Stimulated activated CD4-positive, alpha-beta T cell treated with anti-CD3 and anti-CD28 coated beads, Interleukin-1b, Interleukin-23, amount 100 ng/mL, for 1 hour (primary cell): ENCODE data around the gene NELFE.
"Not testable (repeated sequence)": the region's sequence is repeated elsewhere in the genome, so short reads cannot be mapped to it uniquely, and the experiment has no call there.

Experiments used
- DNase-seq, 2 donors: peaks; one replicate each; pipeline ENCODE4 v3.0.0-alpha.2; 2020; ENCODE audit warnings: low read depth in 2 of 2

The NELFE gene

GRCh38 chr6:31919624-31920303 is 39.0 kb downstream of the NELFE start:
- DNase-seq: no peak

DNA sequence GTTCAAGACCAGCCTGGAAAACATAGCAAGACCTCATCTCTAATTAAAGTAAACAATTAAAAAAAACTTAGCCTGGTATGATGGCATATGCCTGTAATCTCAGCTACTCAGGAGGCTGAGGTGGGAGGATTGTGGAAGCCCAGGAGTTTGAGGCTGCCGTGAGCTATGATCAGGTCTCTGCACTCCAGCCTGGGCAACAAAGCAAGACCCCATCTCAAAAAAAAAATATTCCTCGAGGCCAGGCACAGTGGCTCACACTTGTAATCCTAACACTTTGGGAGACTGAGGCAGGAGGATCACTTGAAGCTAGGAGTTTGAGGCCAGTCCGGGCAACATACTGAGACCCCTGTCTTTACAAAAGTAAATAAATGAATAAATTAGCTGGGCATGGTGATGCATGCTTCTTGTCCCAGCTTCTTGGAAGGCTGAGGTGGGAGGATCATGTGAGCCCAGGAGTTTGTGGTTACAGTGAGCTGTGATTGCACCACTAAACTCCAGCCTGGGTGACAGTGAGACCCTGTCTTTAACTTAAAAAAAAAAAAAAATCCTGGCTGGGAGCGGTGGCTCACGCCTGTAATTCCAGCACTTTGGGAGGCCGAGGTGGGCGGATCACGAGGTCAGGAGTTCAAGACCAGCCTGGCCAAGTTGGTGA is 40.6 kb downstream of the NELFE start:
- DNase-seq: no peak

GRCh38 chr6:31915756-31916155 is 43.0 kb downstream of the NELFE start:
- no peak for DNase-seq

DNA sequence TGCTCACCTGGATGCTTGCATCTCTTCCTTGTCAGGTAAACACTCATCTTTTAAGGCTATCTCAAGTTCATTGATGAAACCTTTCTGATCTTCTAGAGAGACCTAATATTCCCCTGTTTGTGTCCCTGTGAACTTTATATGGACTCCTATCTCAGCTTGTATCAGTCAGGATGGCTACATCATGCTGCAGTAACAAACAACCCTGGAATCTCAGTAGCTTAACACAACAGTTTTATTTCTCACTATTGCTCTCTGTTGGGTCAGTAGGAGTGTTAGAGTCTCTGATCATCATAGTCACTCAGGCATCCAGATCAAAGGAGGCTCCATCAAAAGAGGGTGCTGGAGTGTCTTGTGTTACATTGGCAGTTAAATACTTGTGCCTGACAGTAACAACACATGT is 43.4 kb downstream of the NELFE start:
- no peak for DNase-seq

DNA sequence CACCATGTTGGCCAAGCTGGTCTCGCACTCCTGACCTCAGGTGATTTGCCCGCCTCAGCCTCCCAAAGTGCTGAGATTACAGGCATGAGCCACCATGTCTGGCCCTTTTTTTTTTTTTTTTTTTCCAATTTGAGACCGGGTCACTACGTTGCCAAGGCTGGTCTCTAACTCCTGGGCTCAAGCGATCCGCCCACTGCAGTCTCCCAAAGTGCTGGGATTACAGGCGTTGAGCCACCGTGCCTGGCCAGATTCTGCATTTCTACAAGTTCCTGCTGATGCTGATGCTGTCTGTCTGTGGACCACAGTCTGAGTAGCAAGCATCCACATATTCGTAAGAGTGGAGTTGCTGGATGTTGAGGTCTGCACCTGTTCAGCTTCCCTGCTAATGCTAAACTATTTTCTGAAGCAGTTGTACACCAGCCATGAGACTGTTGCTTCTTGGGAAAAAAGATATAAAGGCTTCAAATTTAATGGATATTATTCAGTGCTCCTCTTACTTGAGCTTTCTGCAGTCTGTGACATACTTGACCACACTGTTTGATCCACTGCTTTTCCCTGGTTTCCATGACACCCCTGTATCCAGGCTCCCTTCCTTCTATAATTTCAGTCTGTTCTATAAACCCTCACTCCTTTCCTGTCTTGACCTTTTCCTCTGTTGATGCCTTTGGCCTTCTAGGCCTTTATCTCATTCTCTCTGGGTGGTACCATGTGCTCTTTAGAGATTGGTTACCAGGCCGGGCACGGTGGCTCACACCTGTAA is 46.8 kb downstream of the NELFE start:
- DNase-seq: no peak

DNA sequence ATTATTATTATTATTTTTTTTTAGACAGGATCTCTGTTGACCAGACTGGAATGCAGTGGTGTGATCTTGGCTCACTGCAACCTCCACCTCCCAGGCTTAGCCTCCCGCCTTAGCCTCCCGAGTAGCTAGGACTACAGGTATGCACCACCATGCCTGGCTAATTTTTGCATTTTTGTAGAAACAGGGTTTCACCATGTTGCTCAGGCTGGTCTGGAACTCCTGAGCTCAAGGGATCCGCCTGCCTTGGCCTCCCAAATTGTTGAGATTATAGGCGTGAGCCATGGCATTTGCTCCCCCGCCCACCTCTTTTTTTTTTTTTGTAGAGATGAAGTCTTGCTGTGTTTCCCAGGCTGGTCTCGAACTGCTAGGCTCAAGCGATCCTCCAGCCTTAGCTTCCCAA is 49.5 kb downstream of the NELFE start:
- DNase-seq: not testable (repeated sequence)

- no peak for DNase-seq
Measured at GRCh38 chr6:31908791-31909190, 50.0 kb downstream of the NELFE start.

DNA sequence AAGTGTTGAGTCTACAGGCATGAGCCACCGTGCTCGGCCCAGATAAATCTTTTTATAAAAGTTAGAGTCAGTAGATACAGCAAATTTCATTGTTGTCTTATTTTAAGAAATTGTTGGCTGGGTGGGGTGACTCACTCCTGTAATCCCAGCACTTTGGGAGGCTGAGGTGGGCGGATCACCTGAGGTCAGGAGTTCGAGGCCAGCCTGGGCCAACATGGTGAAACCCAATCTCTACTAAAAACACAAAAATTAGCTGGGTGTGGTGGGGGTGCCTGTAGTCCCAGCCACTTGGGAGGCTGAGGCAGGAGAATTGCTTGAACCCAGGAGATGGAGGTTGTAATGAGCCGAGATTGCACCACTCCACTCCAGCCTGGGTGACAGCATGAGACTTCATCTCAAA is 50.5 kb downstream of the NELFE start:
- not testable (repeated sequence) for DNase-seq

DNA sequence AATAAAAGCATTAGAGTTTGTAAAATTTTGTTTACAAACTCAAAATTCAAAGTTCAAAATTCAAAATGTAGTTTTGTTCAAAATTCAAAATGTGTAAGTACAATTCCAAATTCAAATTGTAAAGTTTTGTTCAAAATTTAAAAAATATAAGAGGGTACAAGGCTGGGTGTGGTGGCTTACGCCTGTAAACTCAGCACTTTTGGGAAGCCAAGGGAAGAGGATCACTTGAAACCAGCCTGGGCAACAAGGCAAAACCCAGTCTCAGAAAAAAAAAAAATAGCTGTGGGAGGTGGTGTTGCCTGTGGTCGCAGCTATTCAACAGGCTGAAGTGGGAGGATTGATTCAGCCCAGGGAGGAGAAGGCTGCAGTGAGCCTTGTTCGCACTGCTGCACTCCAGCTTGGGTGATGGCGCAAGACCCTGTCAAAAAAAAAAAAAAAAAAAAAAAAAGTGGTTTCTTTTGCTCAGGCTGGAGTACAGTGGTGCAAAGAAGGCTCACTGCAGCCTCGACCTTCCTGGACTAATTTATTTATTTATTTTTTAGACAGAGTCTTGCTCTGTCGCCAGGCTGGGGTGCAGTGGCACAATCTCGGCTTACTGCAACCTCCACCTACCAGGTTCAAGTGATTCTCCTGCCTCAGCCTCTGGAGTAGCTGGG is 51.5 kb downstream of the NELFE start:
- no peak for DNase-seq

GRCh38 chr6:31906727-31907126 is 52.0 kb downstream of the NELFE start:
- not testable (repeated sequence) for DNase-seq

DNA sequence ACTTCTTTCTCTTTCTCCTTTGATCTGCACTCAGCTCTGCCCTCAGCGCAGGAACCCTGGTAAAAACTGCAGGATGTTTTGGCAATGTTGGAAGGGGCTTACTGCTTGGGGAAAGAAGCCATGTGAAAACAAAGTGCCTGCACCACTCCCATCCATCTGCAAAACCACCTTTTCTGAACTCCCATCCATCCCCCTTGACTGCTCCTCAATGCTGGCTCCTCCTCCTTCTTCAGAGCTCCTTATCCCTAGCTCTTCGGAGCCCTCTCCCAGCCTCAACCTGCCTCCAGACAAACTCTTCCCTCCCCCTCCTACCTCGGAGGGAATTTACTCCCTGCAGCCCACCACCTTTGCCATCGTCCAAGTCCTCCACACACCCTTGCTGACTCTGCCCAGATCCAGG is 52.6 kb downstream of the NELFE start:
- DNase-seq: no peak

DNA sequence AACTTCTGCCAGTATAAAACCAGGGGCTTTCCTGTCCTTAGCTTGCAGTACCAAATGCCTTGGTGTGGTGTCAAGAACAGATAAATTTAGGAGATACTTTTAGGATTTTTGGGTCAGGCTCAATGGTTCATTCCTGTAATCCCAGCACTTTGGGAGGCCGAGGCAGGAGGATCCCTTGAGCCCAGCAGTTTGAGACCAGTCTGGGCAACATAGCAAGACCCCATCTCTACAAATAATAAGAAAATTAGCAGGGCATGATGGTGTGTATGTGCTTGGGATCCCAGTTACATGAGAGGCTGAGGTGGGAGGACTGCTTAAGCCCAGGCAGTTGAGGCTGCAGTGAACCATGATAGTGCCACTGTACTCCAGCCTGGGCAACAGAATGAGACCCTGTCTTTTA is 53.7 kb downstream of the NELFE start:
- no peak for DNase-seq

DNA sequence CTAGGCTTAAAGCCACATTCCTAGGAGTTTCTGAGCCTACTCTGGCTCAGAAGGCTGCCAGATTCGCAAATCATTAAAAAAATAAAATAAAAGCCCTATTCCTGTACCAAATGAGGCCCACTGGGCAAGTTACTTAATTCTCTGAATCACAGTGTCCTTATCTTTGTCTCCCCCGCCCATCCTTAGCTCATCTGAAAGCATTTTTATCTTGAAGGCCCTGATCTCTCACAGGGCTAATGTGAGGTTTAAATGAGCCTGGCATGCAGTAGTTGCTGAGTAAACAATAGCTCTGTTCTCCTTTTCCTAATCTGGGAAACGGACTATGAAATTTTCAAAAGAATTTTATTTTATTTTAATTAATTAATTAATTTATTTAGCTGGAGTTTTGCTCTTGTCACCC is 54.8 kb downstream of the NELFE start:
- DNase-seq: no peak
